Neural cell (in vitro differentiated cells): ENCODE results near the gene HSD3B7. TPM values are rescaled to one million over a fixed set of nuclear protein-coding genes. Genes with fewer than 3 reads are reported as not detected.

Experiments
- H2AFZ ChIP-seq: fragments of 200-600, 300-800 bp; sonication (generic), shearing (Covaris generic); 2 replicates; pipeline ENCODE4 v1.6.0; 2014; ENCODE audit warnings: low read depth, mild to moderate bottlenecking, antibody characterized with exemption, low read length, moderate library complexity
- H3F3A ChIP-seq: fragments of 200-600 bp; shearing (Covaris generic); 2 replicates; pipeline ENCODE4 v1.6.1; 2016; ENCODE audit warnings: mild to moderate bottlenecking, moderate library complexity, mixed read lengths, antibody characterized with exemption, low read length; ENCODE audit not compliant: insufficient read depth, poor library complexity, severe bottlenecking
- H3K27ac ChIP-seq: fragments of 200-600, 300-800 bp; sonication (generic), shearing (Covaris generic); 2 replicates; pipeline ENCODE4 v1.5.1; 2014; ENCODE audit warnings: mild to moderate bottlenecking, low read length, moderate library complexity
- H3K27me3 ChIP-seq: fragments of 300-800, 200-600 bp; sonication (generic), shearing (Covaris generic); 2 replicates; pipeline ENCODE4 v1.6.0; 2014; ENCODE audit warnings: mild to moderate bottlenecking, low read depth, low read length, moderate library complexity; ENCODE audit not compliant: insufficient read depth
- H3K36me3 ChIP-seq: fragments of 300-800, 200-600 bp; sonication (generic), shearing (Covaris generic); 2 replicates; pipeline ENCODE4 v1.5.1; 2014; ENCODE audit warnings: mild to moderate bottlenecking, antibody characterized with exemption, low read length, moderate library complexity; ENCODE audit not compliant: insufficient read depth
- H3K4me2 ChIP-seq: fragments of 300-800, 200-600 bp; sonication (generic), shearing (Covaris generic); 2 replicates; pipeline ENCODE4 v1.6.0; 2014; ENCODE audit warnings: mild to moderate bottlenecking, low read length
- H3K4me3 ChIP-seq: fragments of 300-800, 200-600 bp; sonication (generic), shearing (Covaris generic); 2 replicates; pipeline ENCODE4 v1.5.1; 2014; ENCODE audit warnings: mild to moderate bottlenecking, low read length, moderate library complexity
- H3K79me2 ChIP-seq: fragments of 200-600 bp; shearing (Covaris generic); replicated peaks from 2 replicates; pipeline ENCODE4 v1.6.0; 2014; ENCODE audit warnings: mild to moderate bottlenecking, low read length, moderate library complexity; ENCODE audit not compliant: insufficient read depth
- H3K9ac ChIP-seq: fragments of 300-800, 200-600 bp; sonication (generic), shearing (Covaris generic); 2 replicates; pipeline ENCODE4 v1.6.1; 2016; ENCODE audit warnings: mild to moderate bottlenecking, low read length, mixed read lengths
- H3K9me2 ChIP-seq: fragments of 200-600 bp; shearing (Covaris generic); 2 replicates; pipeline ENCODE4 v1.6.1; 2016; ENCODE audit warnings: mild to moderate bottlenecking, low read length, mixed read lengths; ENCODE audit not compliant: insufficient read depth
- H3K9me3 ChIP-seq: fragments of 200-600, 300-800 bp; sonication (generic), shearing (Covaris generic); 2 replicates; pipeline ENCODE4 v1.6.1; 2016; ENCODE audit warnings: mild to moderate bottlenecking, mixed run types, low read length, moderate library complexity, mixed read lengths
- H4K20me1 ChIP-seq: fragments of 200-600 bp; shearing (Covaris generic); 2 replicates; pipeline ENCODE4 v1.6.1; 2016; ENCODE audit warnings: mild to moderate bottlenecking, mixed run types; ENCODE audit not compliant: insufficient read depth
- EP300 ChIP-seq: fragments of 450-650 bp; conservative IDR thresholded peaks from 2 replicates; pipeline ENCODE4 v1.6.1; 2014; ENCODE audit warnings: antibody characterized with exemption, mild to moderate bottlenecking, moderate library complexity; ENCODE audit not compliant: poor library complexity, severe bottlenecking
- EZH2 ChIP-seq: fragments of 200-600, 300-800 bp; shearing (Covaris generic), sonication (generic); IDR thresholded peaks from 2 replicates; pipeline ENCODE4 v1.6.1; 2014; ENCODE audit warnings: antibody characterized with exemption, low read length, borderline replicate concordance, mild to moderate bottlenecking; ENCODE audit not compliant: insufficient read depth, poor library complexity, severe bottlenecking
- MXI1 ChIP-seq: fragments of 450-650 bp; conservative IDR thresholded peaks from 2 replicates; pipeline ENCODE4 v1.6.1; 2014; ENCODE audit warnings: antibody characterized with exemption, mild to moderate bottlenecking; ENCODE audit not compliant: poor library complexity, severe bottlenecking
- POLR2AphosphoS5 ChIP-seq: IDR thresholded peaks from 2 replicates; pipeline ENCODE4 v1.6.1; 2012
- RAD21 ChIP-seq: fragments of 450-650 bp; conservative IDR thresholded peaks from 2 replicates; pipeline ENCODE4 v1.6.1; 2014; ENCODE audit warnings: antibody characterized with exemption, mild to moderate bottlenecking, moderate library complexity
- SMC3 ChIP-seq: fragments of 450-650 bp; conservative IDR thresholded peaks from 2 replicates; pipeline ENCODE4 v1.6.1; 2014; ENCODE audit warnings: antibody characterized with exemption, mild to moderate bottlenecking, moderate library complexity; ENCODE audit not compliant: poor library complexity
- TAF1 ChIP-seq: IDR thresholded peaks from 2 replicates; pipeline ENCODE4 v1.6.1; 2012; ENCODE audit warnings: low read depth
- polyA plus RNA-seq: library from polyadenylated mRNA; depleted of rRNA; stranded (reverse); fragments of >200 nt; gene quantifications from 2 replicates; pipeline ENCODE4 v1.2.3, GENCODE V29; 2014
- TF ChIP-seq, protein P1 (sequence below): fragments of 450-650 bp; IDR thresholded peaks from 2 replicates; pipeline ENCODE4 v1.5.1; 2014; ENCODE audit warnings: antibody characterized with exemption, mild to moderate bottlenecking, moderate library complexity; ENCODE audit not compliant: poor library complexity, severe bottlenecking
- TF ChIP-seq, protein P2 (sequence below): IDR thresholded peaks from 2 replicates; pipeline ENCODE4 v1.6.1; 2012; ENCODE audit warnings: borderline replicate concordance

HSD3B7 gene
- polyA plus RNA-seq, 1 donor from 2014 or later: 3.4 TPM

DNA sequence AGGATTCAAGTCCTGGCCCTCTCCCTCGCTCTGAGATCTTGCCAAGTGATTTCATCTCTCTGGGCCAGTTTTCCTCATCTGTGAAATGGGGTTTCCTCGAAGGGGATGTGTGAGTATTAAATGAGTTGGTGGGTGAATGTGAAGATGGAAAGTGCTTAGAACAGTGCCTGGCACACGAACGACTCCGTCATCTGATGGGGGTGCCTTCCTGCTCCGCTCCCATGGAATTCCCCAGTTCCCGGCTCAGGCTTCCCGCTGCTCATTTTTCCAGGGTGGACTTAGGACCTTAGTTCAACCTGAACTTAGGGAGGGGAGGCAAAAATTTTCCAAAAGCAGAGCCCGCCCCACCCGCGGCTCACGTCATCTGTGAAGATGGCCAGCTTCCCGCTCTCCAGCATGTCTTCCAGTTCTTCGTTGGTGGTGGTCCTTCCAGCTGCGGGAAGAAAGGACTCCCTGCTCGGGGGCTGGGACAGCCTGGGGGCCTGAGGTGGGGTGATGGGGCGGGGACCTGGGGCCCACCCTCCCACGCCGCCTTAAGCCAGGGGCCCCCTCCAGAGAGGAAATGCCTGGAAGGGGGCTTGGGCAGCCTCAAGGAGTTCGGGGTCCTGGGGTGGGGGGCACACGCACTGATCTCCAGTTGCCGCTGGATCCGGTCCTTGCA lies 11.4 kb downstream of the HSD3B7 start:
- Histone ChIP-seq H3K27ac (no peak overlapping the region), H3K4me3 (no peak overlapping the region), H3K9me3 (no peaks in the 10 kb centered on the region), H3F3A (no peaks in the 10 kb centered on the region), H2AFZ (no peak overlapping the region), H4K20me1 (no peaks in the 10 kb centered on the region), H3K36me3 (no peaks in the 10 kb centered on the region), H3K9ac (no peak overlapping the region), H3K79me2 (no peaks in the 10 kb centered on the region), H3K27me3 (peaks cover 4% of the 10 kb centered on the region), H3K4me2 (no peak overlapping the region), H3K9me2 (no peaks in the 10 kb centered on the region)
- TF ChIP-seq MXI1: no peak
- TF ChIP-seq SMC3: no peak
- no peak for TF ChIP-seq RAD21
- no peak for TF ChIP-seq EP300
- TF ChIP-seq POLR2AphosphoS5: no peak
- TF ChIP-seq, protein P1, sequence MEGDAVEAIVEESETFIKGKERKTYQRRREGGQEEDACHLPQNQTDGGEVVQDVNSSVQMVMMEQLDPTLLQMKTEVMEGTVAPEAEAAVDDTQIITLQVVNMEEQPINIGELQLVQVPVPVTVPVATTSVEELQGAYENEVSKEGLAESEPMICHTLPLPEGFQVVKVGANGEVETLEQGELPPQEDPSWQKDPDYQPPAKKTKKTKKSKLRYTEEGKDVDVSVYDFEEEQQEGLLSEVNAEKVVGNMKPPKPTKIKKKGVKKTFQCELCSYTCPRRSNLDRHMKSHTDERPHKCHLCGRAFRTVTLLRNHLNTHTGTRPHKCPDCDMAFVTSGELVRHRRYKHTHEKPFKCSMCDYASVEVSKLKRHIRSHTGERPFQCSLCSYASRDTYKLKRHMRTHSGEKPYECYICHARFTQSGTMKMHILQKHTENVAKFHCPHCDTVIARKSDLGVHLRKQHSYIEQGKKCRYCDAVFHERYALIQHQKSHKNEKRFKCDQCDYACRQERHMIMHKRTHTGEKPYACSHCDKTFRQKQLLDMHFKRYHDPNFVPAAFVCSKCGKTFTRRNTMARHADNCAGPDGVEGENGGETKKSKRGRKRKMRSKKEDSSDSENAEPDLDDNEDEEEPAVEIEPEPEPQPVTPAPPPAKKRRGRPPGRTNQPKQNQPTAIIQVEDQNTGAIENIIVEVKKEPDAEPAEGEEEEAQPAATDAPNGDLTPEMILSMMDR: no peak
- TF ChIP-seq TAF1: no peak
- TF ChIP-seq, protein P2, sequence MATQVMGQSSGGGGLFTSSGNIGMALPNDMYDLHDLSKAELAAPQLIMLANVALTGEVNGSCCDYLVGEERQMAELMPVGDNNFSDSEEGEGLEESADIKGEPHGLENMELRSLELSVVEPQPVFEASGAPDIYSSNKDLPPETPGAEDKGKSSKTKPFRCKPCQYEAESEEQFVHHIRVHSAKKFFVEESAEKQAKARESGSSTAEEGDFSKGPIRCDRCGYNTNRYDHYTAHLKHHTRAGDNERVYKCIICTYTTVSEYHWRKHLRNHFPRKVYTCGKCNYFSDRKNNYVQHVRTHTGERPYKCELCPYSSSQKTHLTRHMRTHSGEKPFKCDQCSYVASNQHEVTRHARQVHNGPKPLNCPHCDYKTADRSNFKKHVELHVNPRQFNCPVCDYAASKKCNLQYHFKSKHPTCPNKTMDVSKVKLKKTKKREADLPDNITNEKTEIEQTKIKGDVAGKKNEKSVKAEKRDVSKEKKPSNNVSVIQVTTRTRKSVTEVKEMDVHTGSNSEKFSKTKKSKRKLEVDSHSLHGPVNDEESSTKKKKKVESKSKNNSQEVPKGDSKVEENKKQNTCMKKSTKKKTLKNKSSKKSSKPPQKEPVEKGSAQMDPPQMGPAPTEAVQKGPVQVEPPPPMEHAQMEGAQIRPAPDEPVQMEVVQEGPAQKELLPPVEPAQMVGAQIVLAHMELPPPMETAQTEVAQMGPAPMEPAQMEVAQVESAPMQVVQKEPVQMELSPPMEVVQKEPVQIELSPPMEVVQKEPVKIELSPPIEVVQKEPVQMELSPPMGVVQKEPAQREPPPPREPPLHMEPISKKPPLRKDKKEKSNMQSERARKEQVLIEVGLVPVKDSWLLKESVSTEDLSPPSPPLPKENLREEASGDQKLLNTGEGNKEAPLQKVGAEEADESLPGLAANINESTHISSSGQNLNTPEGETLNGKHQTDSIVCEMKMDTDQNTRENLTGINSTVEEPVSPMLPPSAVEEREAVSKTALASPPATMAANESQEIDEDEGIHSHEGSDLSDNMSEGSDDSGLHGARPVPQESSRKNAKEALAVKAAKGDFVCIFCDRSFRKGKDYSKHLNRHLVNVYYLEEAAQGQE: no peak
- TF ChIP-seq EZH2: no peak

DNA sequence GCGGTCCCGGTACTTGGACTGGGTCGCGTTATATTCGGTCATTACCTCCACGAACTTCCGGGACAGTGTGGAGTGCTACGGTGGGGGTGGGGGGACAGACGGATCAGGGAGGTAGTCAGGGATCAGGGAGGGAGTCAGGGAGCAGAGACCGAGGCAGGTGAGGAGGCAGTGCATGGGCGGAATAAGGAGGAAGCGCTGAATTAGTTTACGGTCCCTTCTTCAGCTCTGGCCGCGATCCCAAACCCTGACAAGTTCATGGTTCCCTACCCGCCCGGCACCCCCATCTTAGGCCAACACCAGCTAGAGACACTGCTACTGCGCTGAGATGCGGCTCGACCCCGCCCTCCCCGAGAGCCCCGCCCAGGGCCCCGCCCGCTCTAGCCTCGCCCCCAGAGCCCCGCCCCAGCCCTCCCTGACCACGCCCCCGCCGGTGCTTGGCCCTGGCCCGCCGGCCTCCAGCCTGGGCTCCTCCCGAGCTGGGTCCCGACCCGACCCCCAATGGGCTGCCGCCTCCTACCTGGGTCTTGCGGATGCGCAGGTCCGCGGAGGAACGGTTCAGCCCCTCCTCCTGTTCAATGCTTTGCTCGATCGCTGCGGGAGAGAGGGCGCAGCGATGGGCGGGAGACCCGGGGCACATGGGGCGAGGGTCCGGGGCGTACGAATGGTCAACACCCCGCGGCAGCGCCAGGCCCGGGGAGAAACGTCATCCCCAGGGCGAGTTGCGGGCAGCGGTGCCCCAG lies 12.1 kb downstream of the HSD3B7 start:
- H3K9me2 ChIP-seq: no peaks in the 10 kb centered on the region
- no peaks in the 10 kb centered on the region for H3K36me3 ChIP-seq
- TF ChIP-seq EZH2 (no peak), TAF1 (no peak), SMC3 (no peak), EP300 (no peak), POLR2AphosphoS5 (no peak), MXI1 (no peak), RAD21 (no peak)
- TF ChIP-seq, protein P1: no peak
- TF ChIP-seq, protein P2: no peak
- H3K9me3 ChIP-seq: no peaks in the 10 kb centered on the region
- no peak overlapping the region for H3K9ac ChIP-seq
- H3K27ac ChIP-seq: no peak overlapping the region
- no peak overlapping the region for H2AFZ ChIP-seq
- H3F3A ChIP-seq: no peaks in the 10 kb centered on the region
- no peak overlapping the region for H3K4me3 ChIP-seq
- no peak overlapping the region for H3K4me2 ChIP-seq
- no peaks in the 10 kb centered on the region for H3K79me2 ChIP-seq
- peaks cover 4% of the 10 kb centered on the region for H3K27me3 ChIP-seq
- H4K20me1 ChIP-seq: no peaks in the 10 kb centered on the region
